K562 treated with DMSO at 1 percent for 24 hours (cell line): Measurements from ENCODE around the gene MARCHF10. TPM values are rescaled to one million over a fixed set of nuclear protein-coding genes. Genes with fewer than 3 reads are reported as not detected.

Source experiments
- total RNA-seq: library from RNA; unstranded; fragments of 300-600 nt; gene quantifications from 2 replicates; pipeline ENCODE4 v1.2.3, GENCODE V29; 2022; ENCODE audit warnings: low read depth; ENCODE audit not compliant: insufficient read depth

The MARCHF10 gene
- not detected in 2 replicates for total RNA-seq

GRCh38 chr17:62807812-62808575, at the start of gene MARCHF10:
Gene MARCHF10 (minus strand): TSS chr17:62808314. CDS start chr17:62801735, 6,579 bp downstream.

Other genes with a start within 250 kb of the MARCHF10 start
- 22.5 and 22.7 TPM in 2 replicates for gene MRC2, start 180.6 kb downstream of the MARCHF10 start, total RNA-seq
- gene TANC2, start 157.9 kb upstream of the MARCHF10 start, total RNA-seq = 2.3 and 8.3 TPM in 2 replicates